Right lobe of liver (tissue), 6 donors: Measurements from ENCODE around the gene DNASE1. TPM values are rescaled to one million over a fixed set of nuclear protein-coding genes. Genes with fewer than 3 reads are reported as not detected.

Experiments
- ATAC-seq, 4 donors: fragments of 200-7000 bp; cut with Tn5 transposase; one replicate each; pipeline ENCODE4 v1.9.1; 2020; ENCODE audit warnings: mild to moderate bottlenecking in 4 of 4, moderate library complexity in 4 of 4
- DNase-seq, 3 donors: peaks; one replicate each; pipeline ENCODE4 v3.0.0-alpha.2; 2020
- H3K27ac ChIP-seq, 3 donors: fragments of 200-600 bp; one replicate each; pipeline ENCODE4 v1.8.0; 2022
- H3K27me3 ChIP-seq, 2 donors: fragments of 200-600 bp; one replicate each; pipeline ENCODE4 v1.8.0; 2022
- H3K36me3 ChIP-seq, 4 donors: fragments of 200-600 bp; sonication (generic) in 1 of 4; one replicate each; pipeline versions ENCODE4 v1.5.1 to v1.8.0; 2017 to 2022; ENCODE audit warnings: control low read depth in 1 of 4
- H3K4me1 ChIP-seq, 4 donors: fragments of 200-600 bp; sonication (generic) in 1 of 4; one replicate each; pipeline versions ENCODE4 v1.5.1 to v1.8.0; 2017 to 2022; ENCODE audit warnings: control low read depth in 1 of 4
- H3K4me3 ChIP-seq, 3 donors: fragments of 200-600 bp; one replicate each; pipeline ENCODE4 v1.8.0; 2022
- H3K9me3 ChIP-seq, 4 donors: fragments of 200-600 bp; sonication (generic) in 1 of 4; one replicate each; pipeline versions ENCODE4 v1.5.1 to v1.8.0; 2017 to 2022; ENCODE audit warnings: control low read depth in 1 of 4
- CTCF ChIP-seq, 4 donors: fragments of 200-600 bp in 3 of 4; fragments of 450-650 bp in 1 of 4; IDR thresholded peaks; one replicate each; pipeline versions ENCODE4 v1.5.1 to v1.8.0; 2016 to 2022; ENCODE audit warnings: antibody characterized with exemption in 4 of 4, mild to moderate bottlenecking in 2 of 4
- POLR2A ChIP-seq: fragments of 450-650 bp; IDR thresholded peaks from one replicate; pipeline ENCODE4 v1.6.1; 2017; ENCODE audit warnings: antibody characterized with exemption, mild to moderate bottlenecking
- WGBS: methylation state at CpG from one replicate; pipeline ENCODE4 v1.1.6; 2018; ENCODE audit warnings: low coverage, low lambda C conversion rate; ENCODE audit not compliant: insufficient coverage; ENCODE audit errors: missing lambda C conversion rate; 5-methylcytosine and 5-hydroxymethylcytosine counted together
- intact Hi-C, 2 donors: fragments of 100-400 bp; cut with DNase I; formaldehyde crosslinking; loops; one replicate each; pipeline versions ENCODE4 v1.11.2 to v1.14.1; 2022
- total RNA-seq, 6 experiments: library from RNA; depleted of rRNA in 2 of 6; stranded (reverse); fragments of >200 nt in 2 of 6; fragmentation: NEBNext Ultra II Directional in 3 of 6; extraction: Animal tissue kit (Norgen Biotek cat#: 25700) in 3 of 6; gene quantifications; one replicate each; pipeline versions ENCODE4 v1.1.0 to v1.2.4, GENCODE V29; 2016 to 2023
- donor health status: DM: no; HTN: yes; CAD: no.
- donor health status: DM: no; HTN: no; CAD: no.
- donor health status: DM: no; HTN: no; CAD: no.
- donor health status: DM: no; HTN: yes; CAD: no.
- donor health status: DM: no; HTN: yes; CAD: no.

Gene DNASE1
- total RNA-seq, 6 experiments from 2014 or later: 1.4 to 6.2 (median 3.1) TPM

GRCh38 chr16:3675601-3676130 lies 21.2 kb downstream of the DNASE1 start:
- DNase-seq (no peak), ATAC-seq (peak in 1 of 4 donors; percentile 6)
- Histone ChIP-seq H3K9me3 (no peaks in the 10 kb centered on the region), H3K27me3 (no peaks in the 10 kb centered on the region), H3K27ac (no peak overlapping the region), H3K4me3 (no peak overlapping the region), H3K36me3 (peaks cover 0 to 29% (median 16%) of the 10 kb centered on the region in 4 donors), H3K4me1 (peaks cover 0 to 10% (median 3%) of the 10 kb centered on the region in 4 donors)
- intact Hi-C loops: no loop called here
- no CpG with 5 or more reads among the region's 24 CpGs for WGBS
- no peak for TF ChIP-seq CTCF (IDR thresholded peaks at IDR 0.05)
- TF ChIP-seq POLR2A: no peak

GRCh38 chr16:3677994-3678393 lies 23.5 kb downstream of the DNASE1 start:
- Histone ChIP-seq H3K4me1 (peaks cover 0 to 19% (median 6%) of the 10 kb centered on the region in 4 donors), H3K9me3 (no peaks in the 10 kb centered on the region), H3K27me3 (no peaks in the 10 kb centered on the region), H3K36me3 (peaks cover 0 to 26% (median 16%) of the 10 kb centered on the region in 4 donors), H3K27ac (peak overlapping the region in 2 of 3 donors; percentile 5 to 59), H3K4me3 (no peak overlapping the region)
- TF ChIP-seq POLR2A (no peak), CTCF (IDR thresholded peaks at IDR 0.05) (no peak)
- WGBS: 58% methylated on average over 10 of the region's 11 CpGs
- DNase-seq: peak in 2 of 3 donors; percentile 81 to 84
- ATAC-seq: peak; percentile 65 to 80 (median 72)
- intact Hi-C loops: no loop called here

- Histone ChIP-seq H3K4me3 (no peak overlapping the region), H3K27me3 (no peaks in the 10 kb centered on the region), H3K36me3 (peaks cover 0 to 28% (median 14%) of the 10 kb centered on the region in 4 donors), H3K27ac (no peak overlapping the region), H3K4me1 (peaks cover 0 to 19% (median 6%) of the 10 kb centered on the region in 4 donors), H3K9me3 (no peaks in the 10 kb centered on the region)
- TF ChIP-seq POLR2A: no peak
- TF ChIP-seq CTCF (IDR thresholded peaks at IDR 0.05): no peak
- peak in 2 of 3 donors; percentile 67 to 81 for DNase-seq
- peak; percentile 61 to 76 (median 72) for ATAC-seq
- WGBS: 16% methylated on average over 2 of the region's 3 CpGs
- intact Hi-C loops: loop anchor here in 1 of 2 donors (10.0 kb wide), 1 partner anchor 194 kb away; no protein-coding TSS in a partner anchor
These were observed 26.7 kb downstream of the DNASE1 start for GRCh38 chr16:3681206-3681605.

GRCh38 chr16:3687021-3687420 lies 32.5 kb downstream of the DNASE1 start:
- intact Hi-C loops: loop anchor here in 1 of 2 donors (10.0 kb wide), 1 partner anchor 188 kb away; no protein-coding TSS in a partner anchor
- H3K27ac ChIP-seq: no peak overlapping the region
- no peaks in the 10 kb centered on the region for H3K9me3 ChIP-seq
- WGBS: 88% methylated on average over 5 of the region's 7 CpGs
- TF ChIP-seq POLR2A (no peak), CTCF (IDR thresholded peaks at IDR 0.05) (no peak)
- no peaks in the 10 kb centered on the region for H3K27me3 ChIP-seq
- H3K36me3 ChIP-seq: peaks cover 0 to 47% (median 16%) of the 10 kb centered on the region in 4 donors
- ATAC-seq (no peak), DNase-seq (no peak)
- H3K4me1 ChIP-seq: peaks cover 0 to 11% (median 5%) of the 10 kb centered on the region in 4 donors
- H3K4me3 ChIP-seq: no peak overlapping the region
